ENCODE results near the gene TRAM2.

TRAM2 gene

DNA sequence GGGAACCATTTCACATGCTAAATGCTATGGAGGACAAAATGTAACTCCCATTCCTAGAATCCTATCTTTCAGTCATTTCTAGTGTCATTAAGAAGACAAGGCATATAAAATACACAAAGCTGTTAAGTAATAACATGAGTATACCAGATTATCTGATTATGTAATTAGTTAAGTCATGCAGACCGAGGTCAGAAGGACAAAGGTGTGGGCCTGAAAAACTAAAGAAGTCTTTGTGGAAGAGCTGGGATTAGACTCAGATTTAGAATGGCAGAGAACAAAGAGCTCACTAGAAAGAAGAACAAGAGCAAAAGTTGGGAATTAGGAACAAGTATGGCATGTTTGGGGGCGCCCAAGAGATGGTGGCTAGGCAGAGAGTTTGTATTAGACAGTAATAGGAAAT is 119.8 kb downstream of the TRAM2 start:
- H3K4me3 ChIP-seq (ENCODE audit: low read depth, low read length) = no peak overlapping the region
- no peak for TF ChIP-seq CTCF (IDR thresholded peaks at IDR 0.05; ENCODE audit: low read depth, low read length, missing control alignments)
- DNase-seq (ENCODE audit: low read depth) = no peak

DNA sequence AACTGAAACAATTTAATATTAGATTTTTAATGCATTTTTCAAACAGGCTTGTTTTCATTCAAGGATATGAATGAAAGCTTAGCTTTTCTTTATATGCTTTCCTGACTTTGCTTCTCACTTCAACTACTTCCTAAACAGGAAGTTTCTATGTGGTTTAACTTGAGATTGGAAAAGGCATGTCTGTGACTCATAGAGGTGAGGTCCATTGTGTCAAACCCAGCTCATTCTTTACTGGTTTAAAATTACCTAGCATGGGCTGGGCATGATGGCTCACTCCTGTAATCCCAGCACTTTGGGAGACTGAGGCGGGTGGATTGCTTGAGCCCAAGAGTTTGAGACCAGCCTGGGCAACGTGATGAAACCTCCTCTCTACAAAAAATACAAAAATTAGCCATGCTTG is 122.3 kb downstream of the TRAM2 start:
- DNase-seq (ENCODE audit: low read depth) = no peak
- no peak for TF ChIP-seq CTCF (IDR thresholded peaks at IDR 0.05; ENCODE audit: low read depth, low read length, missing control alignments)
- H3K4me3 ChIP-seq (ENCODE audit: low read depth, low read length) = no peak overlapping the region
